HFF-Myc (cell line): Measurements from ENCODE around the gene MCM6.
A peak's percentile ranks its signal among the peaks of the same experiment; 100 is the strongest.

Experiments
- DNase-seq: peaks from one replicate; pipeline ENCODE4 v3.0.0-alpha.2; 2011; ENCODE audit warnings: low read depth; ENCODE audit errors: extremely low read depth
- H3K4me3 ChIP-seq: replicated peaks from 2 replicates; pipeline ENCODE4 v1.5.1; 2011; ENCODE audit warnings: low read depth, mild to moderate bottlenecking, control low read depth, low read length
- TF ChIP-seq, protein P1 (sequence below): IDR thresholded peaks from 2 replicates; pipeline ENCODE4 v1.5.1; 2012; ENCODE audit warnings: mild to moderate bottlenecking, low read depth, low read length, control low read depth; ENCODE audit errors: missing control alignments

Gene MCM6

DNA sequence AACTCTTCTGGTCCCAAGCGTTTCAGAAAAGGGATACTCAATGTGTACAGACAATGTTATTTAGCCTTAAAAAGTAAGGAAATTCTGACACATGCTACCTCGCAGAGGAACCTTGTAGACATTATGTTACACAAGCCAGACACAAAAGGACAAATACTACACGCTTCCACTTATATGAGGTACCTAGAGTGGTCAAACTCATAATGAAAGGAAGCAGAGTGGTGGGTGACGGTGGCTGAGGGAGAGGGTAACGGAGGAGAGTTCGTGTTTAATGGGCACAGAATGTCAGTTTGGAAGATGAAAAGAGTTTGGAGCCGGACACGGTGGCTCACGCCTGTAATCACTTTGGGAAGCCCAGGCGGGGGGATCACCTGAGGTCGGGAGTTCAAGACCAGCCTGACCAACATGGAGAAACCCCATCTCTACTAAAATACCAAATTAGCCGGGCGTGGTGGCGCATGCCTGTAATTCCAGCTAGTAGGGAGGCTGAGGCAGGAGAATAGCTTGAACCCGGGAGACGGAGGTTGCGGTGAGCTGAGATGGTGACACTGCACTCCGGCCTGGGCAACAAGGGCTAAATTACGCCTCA is 1.4 kb downstream of the MCM6 start:
- DNase-seq = no peak
- H3K4me3 ChIP-seq = peak overlapping the region; percentile 82
- TF ChIP-seq, protein P1, sequence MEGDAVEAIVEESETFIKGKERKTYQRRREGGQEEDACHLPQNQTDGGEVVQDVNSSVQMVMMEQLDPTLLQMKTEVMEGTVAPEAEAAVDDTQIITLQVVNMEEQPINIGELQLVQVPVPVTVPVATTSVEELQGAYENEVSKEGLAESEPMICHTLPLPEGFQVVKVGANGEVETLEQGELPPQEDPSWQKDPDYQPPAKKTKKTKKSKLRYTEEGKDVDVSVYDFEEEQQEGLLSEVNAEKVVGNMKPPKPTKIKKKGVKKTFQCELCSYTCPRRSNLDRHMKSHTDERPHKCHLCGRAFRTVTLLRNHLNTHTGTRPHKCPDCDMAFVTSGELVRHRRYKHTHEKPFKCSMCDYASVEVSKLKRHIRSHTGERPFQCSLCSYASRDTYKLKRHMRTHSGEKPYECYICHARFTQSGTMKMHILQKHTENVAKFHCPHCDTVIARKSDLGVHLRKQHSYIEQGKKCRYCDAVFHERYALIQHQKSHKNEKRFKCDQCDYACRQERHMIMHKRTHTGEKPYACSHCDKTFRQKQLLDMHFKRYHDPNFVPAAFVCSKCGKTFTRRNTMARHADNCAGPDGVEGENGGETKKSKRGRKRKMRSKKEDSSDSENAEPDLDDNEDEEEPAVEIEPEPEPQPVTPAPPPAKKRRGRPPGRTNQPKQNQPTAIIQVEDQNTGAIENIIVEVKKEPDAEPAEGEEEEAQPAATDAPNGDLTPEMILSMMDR = no peak

DNA sequence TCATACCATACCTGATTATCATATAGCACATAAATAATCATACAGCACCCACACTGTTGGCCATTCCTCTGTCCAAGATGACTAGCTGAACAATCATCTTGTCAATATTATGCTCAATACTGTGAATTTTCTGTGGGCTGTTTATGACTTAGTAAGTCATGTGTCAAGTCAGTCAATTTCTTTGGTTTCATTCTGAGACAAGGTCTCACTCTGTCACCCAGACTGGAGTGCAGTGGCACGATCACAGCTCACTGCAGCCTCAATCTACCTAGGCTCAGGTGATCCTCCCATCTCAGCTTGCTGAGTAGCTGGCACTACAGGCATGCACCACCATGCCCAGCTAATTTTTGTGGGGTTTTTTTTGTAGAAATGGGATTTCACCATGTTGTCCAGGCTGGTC is 5.7 kb downstream of the MCM6 start:
- TF ChIP-seq, protein P1 = no peak
- DNase-seq = no peak

DNA sequence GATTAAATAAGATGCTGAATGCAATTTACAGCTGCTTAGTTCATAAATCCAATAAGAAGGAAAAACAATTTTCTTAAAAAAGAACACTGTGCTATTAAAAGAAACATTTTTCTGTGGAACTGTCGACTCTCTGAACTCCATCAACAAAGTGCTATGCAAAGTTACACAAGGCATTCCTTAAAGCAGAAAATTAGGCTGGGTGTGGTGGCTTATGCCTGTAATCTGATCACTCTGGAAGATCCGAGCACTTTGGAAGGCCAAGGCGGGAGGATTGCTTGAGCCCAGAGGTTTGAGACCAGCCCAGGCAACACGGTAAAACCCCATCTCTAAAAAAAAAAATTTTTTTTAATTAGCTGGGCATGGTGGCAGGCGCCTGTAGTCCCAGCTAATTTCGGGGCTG is 13.0 kb downstream of the MCM6 start:
- TF ChIP-seq, protein P1 = no peak
- H3K4me3 ChIP-seq = no peak overlapping the region
- DNase-seq = no peak

More for the DNA sequence above, 5.7 kb downstream of the MCM6 start:
- no peak overlapping the region for H3K4me3 ChIP-seq

DNA sequence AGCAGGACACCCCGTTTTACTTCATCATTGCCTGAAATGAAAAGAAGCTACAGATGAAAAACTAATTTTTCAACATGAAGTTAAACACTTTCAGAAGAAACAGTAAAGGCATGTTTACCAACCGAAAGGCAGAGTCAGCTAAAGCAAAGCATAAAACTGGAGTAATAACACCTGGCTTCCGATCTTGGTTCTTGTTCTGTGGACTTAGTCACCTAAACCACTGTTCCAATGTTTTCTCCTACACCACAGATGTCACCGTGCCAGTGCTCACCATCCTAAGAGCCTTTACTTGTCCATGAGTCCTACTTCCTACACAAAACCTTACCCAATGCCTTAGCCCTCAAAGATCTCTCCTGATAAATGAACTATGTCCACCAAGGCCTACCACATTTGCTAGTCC is 13.5 kb downstream of the MCM6 start:
- TF ChIP-seq, protein P1 = no peak
- H3K4me3 ChIP-seq = no peak overlapping the region
- no peak for DNase-seq

DNA sequence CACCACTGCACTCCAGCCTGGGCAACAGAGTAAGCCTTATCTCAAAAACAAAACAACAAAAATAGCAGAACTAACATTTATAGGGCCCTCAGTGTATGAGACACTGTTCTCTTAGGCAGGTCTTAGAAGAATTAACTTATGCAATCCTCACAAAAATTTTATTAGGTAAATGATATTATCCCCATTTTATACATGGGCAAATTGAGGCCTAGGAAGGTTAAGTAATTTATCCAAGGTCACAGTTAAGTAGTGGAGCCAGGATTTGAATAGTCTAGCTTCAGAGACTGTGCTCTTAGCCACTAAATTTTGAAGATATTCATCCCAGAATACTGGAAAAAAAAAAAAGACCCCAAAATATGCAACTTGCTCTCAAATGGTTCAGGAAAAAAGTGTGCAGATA is 22.8 kb downstream of the MCM6 start:
- DNase-seq = no peak
- TF ChIP-seq, protein P1 = no peak
- H3K4me3 ChIP-seq = no peak overlapping the region

DNA sequence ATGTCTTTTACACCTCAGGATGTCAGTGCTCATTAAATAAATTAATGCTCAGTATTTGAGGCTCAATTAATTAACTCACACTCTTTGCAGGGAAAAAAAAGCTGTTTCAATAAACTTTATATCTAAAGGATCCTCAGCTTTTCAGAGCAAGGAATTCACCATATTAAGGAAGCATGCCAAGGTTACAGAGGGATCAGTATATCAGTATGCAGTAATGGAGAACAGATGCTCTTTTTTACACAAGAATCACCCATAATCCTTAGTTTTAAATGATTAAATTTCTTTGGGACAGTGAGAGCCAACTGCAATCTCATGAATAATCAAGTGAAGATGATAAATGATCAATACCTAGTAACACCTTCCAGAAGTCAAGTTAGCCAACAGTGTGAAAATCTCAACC is 24.4 kb downstream of the MCM6 start:
- DNase-seq = no peak
- TF ChIP-seq, protein P1 = no peak

More for the DNA sequence above, 24.4 kb downstream of the MCM6 start:
- H3K4me3 ChIP-seq = no peak overlapping the region
